ENCODE measurements around the gene KRTAP10-1. TPM values are rescaled to one million over a fixed set of nuclear protein-coding genes. Genes with fewer than 3 reads are reported as not detected.
A peak's percentile ranks its signal among the peaks of the same experiment; 100 is the strongest.

KRTAP10-1 gene
- total RNA-seq, 1 donor from 2014 or later = not detected

DNA sequence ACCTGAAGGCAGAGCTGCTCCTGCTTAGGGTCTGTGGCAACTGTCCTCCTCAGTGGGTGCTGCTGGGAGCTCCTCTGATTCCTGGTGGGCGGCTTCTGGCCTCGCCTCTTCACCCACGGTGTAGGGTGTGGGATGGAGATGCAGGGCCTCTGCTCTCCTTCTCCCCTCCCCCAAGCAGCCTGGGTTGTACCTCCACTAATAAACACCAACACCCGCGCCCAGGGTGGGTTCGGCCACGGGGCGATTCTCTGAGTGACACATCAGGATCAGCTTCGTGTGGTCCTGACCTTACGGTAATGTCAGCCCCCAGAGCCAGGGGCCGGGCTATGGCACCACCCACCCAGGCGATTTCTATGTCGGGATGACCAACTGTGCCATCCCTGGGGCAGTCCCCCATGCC is 23.7 kb downstream of the KRTAP10-1 start:
- no peak for DNase-seq (ENCODE audit: low spot score)

DNA sequence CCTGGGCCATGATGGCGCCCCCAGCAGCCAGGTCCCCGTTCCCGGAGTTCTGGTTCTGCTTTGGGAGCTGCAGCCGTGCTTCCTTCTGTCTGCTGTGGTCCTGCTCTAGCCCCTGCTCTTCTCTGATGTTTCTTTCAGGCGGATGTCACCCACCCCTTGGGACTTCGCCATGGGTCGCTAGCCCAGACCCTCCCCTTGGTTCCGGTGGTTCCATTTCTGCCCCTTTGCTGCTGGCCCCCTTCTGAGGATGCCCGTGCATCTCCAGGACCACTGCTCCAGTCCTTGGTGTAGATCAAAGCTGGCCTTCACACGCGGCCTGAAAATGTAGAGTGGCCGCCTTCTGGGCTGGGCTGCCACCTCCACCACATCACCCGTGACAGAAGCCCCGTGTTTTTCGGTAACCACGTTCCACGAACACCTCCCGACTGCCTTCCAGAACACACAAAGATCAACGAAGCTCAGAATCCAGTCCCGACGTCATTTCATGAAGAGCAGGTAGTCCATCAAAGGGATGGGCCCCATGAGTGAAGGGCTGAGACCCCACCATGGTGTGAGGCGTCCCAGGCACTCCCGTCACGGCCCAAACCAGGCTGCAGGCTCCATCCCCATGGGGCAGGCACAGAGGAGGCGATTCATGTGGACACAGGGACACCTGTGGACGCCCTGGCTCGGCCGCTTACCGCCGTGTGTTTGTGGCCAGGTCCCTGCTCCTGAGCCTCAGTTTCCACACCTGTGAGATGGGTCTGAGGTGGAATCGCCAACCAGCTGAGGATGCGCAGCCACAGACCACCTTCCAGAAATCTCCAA is 24.4 kb downstream of the KRTAP10-1 start:
- DNase-seq (ENCODE audit: low spot score) = no peak

DNA sequence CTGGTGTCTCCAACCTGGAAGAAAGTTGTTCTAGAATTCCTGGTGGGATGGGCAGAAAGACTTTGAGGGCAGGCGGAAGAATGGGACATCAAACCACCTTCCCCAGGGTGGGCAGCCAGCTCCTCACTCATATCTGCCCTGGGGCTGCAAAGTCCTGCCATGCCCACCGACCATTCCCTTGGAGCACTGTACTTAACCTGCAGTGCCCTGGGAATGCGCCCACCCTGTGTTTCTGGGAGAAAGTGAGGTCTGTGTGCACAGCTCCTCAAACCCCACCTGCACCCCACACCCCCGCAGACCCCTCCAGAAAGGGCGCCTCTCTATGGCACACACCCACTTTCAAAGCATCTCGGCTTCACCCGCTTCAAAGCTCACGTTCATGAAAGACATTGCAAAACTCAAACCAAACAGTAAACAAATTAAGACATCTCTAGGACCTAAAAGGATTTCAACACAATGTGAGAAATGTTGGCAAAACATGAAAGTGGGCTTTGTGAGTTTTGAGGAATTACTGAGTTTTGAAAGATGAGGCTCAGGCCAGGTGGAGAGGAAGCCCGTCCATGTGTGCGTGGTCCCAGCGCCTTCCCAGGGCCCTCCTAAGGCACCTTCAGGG is 25.1 kb downstream of the KRTAP10-1 start:
- no peak for DNase-seq (ENCODE audit: low spot score)

DNA sequence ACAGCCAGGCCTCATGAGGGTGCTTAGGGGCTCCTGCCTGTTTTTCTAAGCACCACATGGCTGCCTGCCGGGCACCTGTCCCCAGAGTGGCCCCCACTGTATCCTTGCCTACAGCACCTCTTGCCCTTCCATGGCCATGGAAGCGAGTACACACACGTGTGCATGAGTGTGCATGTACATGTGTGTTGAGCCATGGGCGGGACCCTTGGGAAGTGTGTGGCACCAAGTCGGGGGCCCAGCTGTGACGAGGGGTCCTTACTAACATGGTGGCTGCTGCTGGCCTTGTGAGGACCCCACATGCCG is 25.8 kb downstream of the KRTAP10-1 start:
- DNase-seq (ENCODE audit: low spot score) = no peak

DNA sequence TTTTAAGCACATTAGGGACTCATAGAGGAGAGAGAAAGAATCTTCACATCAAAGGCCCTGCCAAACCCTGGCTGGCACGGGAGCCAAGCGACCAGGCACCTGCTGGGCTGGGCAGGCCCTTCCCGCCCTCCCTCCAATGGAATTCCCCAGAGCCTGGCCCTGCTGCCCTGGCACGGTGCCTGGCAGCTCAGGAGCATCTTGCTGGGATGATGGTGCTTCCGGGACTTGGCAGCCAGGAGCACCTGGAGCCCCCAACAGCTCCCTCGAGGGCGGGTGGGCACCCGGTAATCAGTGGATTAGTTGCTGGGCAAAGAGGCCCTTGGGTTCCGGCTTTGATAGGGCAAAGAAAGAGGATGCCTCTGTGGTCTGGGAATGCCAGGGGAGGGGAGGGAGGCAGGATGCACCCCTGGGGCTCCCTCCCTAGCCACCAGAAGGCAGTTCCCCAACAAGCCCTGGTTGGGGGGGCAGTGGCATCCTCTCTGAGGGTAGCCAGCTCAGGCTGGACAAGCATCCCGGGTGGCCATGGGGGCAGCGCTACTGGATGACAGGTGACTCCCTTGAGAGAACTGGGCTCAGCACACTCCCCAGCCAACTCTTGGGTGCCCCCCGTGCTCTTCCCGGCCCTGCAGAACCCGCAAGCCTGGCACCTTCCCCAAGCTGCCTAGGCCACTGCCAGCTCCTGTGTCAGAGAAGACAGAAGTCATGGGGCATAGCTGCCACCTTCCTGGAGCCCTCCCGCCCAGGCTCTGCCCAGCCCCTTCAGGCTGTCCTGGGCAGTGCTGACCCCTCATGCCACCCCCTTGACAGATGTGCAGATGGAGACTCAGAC is 26.4 kb downstream of the KRTAP10-1 start:
- no peak for DNase-seq (ENCODE audit: low spot score)

DNA sequence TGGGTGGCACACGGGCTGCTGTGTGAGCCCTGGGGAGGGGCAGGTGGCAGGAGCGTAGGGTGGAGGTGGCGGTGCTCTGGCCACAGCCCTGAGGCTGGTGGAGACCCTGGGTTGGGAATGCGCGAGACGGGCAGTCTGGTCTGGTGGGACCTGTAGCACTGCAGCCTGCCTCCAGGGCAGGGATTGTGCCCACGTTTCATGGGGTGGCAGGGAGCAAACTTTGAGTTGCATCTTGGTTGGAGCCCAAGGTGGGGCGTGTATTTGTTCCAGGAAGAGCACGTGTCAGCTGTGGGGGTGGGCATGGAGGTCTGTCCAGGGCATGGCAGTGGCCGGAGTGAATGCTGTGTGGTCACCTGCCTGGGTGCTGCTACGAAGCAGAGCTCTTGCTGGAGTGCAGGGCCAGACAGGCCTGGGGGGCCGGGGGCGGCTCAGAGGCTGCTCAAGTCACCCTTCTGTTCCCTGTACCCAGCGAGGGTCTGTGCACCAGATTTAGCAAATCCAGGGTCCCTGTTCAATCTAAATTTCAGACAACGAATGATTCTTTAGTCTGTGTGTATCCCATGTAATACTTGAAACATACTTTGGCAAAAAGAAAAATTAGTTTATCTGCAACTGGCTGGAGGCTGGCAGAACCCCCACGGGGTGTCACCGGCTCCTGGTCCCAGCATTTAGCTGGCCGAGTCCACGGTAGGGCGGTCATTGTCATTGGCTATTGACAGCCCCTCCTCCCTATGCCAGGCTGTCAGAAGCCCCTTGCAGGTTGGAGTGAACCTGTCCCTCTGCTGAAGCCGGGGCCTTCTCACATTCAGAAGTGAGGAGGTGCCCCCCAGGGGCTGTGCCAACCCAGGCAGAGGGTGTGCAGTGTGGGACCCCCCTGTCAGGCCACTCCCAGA is 27.3 kb downstream of the KRTAP10-1 start:
- DNase-seq (ENCODE audit: low spot score) = no peak

DNA sequence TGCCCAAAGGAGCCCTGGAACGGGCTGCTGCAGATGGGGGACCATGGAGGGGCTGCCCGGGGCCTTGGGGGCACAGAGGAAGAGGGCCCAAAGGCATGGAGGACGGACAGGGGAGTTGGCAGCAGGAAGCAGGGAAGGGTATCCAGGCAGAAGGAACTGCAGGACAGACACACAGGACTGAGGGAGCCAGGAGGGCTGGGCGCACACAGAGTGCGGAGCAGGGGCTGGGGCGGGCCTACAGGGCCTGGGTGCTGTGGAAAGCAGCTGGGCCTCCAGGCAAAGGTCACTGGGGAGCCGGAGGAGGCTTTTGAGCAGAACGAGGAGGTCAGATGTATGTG is 28.1 kb downstream of the KRTAP10-1 start:
- no peak for DNase-seq (ENCODE audit: low spot score)

DNA sequence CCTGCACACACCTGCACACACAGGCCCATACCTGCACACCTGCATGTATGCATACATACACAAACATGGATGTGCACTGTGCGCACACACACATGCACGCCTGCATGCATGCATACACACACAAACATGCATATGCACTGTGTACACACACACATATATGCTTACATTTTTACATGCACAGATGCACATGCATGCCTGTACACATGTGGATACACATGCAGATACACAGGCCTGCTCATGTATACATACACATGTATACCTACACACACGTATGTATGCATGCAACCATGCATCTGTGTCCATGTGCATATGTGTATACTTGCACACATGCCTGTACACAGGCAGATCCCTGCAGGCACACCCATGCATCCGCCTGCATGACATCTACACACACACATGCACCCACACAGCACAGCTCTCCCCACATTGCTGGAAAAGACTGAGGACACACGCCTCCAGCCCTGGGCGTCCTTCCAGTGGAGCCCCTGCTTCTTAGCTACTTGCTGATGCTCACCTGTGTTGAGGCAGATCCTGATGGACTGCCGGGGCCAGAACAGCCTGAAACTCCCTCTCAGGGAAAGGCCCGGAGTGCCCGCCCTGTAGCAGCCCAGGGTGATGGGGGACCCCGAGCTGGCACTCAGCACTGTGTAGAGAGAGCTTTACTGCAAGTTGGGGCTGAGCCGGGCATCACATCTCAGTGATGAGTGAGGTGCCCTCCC is 28.6 kb downstream of the KRTAP10-1 start:
- no peak for DNase-seq (ENCODE audit: low spot score)

DNA sequence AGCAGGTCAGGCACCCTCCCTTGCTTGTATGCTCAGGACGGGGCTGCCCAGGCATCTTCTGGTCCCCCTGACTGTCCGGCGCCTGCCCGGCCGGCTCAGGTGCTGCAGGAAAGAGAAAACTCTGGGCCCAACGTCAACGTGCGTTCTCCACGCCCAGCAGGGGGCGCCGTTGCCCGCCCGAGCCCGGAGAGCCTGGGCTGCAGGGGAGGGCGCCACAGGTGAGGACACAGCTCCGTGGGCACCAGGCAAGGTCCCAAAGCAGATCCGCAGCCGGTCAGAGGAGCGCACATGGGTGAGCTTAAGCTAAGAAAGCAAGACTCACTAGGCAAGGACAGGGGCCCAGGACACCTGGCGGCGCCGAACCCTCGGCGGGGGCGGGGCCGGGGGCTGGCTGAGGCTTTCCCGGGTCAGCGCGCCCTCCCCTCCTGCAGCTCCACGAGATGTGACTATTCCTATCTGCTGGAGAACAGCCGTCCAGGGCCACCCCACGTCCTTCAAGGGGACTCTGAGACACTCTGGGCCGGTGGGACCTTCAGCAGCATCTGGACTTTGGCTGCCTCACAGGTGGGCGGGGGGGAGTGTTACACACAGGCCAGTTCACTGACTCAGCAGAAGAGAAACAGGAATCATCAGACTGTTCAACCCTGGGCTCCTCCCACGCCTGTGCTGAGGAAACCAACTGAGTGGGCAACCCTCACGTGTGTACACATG is 29.3 kb downstream of the KRTAP10-1 start:
- peak; percentile 15 for DNase-seq (ENCODE audit: low spot score)

DNA sequence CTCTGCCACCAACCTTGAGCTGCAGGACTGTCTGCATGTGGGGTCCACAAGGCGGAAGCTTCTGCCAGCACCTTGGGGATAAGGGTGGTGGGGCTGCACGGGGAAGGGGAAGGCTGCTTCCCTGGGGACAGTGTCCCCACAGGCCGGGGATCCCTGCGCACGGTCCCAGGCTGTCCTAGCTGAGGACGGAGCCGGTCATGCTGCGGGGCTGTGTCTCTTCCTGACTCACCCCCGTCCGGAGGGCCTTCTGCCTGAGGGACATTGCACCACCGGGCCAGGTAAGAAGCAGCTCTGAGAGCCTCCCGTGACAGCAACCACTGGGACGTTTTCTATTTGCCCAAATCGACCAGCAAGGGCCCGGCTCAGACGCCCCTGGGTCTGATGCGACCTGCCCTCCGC is 29.9 kb downstream of the KRTAP10-1 start:
- no peak for DNase-seq (ENCODE audit: low spot score)

DNA sequence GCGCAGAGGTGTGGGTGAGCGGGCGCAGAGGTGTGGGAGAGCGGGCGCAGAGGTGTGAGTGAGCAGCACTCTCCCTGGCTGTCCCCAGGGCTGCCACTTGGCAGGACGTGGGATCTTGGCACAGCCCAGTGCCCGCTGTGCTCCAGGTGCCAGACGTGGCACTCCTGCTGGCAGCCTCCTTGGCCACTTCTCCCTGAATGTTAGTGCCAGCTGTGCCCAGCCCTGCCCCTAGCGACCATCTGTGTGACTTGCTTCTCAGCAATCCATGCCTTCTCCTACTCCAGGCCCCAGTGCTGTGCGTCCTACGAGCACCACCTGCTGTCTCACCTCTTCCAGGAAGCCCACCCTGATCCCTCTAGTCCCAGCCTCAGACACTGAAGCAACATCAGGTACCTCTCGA is 30.5 kb downstream of the KRTAP10-1 start:
- no peak for DNase-seq (ENCODE audit: low spot score)

DNA sequence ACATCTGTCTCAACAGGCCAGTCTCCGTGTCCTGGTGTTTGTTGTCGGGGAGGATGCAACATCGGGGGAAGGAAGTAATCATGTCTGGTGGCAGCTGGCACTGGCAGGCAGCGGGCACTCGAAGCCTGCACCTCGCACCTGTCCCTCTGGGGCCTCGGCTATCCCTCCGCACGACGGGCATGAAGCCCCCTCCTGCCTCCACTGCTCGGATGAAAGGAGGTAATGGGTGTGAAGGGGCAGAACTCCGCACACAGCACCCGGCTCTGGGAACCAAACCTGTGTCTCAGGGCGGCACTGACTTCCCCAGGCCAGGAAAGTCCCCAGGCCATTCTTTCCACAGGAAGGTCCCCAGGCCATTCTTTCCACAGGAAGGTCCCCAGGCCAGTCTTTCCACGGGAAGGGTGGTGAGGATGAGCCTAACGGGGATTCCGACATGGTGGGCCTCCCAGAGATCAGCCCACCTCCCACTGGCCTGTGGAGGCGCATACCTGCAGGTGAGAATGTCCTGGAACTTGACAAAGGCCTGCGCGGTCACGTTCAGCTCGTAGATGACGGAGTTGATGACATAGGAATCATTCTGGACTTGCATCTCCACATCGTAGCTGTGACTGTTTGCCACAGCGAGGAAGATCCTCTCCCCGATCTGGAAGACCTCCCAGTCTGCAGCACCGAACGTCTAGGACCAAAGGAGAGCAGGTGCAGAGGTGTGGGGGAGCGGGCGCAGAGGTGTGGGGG is 31.1 kb downstream of the KRTAP10-1 start:
- DNase-seq (ENCODE audit: low spot score) = no peak

DNA sequence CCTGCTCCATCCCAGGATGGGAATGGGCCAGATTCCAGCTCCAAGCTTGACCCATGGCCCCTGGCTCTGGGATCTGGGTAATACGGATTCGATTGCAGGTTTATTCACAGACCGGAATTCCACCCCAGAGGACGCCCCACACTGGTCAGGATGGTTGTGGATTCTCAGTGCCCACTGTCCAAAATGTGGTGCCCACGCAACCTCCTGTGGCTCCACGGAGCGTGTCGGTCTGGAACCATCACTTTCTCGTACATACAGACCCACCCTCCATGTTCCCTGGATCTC is 31.6 kb downstream of the KRTAP10-1 start:
- no peak for DNase-seq (ENCODE audit: low spot score)

DNA sequence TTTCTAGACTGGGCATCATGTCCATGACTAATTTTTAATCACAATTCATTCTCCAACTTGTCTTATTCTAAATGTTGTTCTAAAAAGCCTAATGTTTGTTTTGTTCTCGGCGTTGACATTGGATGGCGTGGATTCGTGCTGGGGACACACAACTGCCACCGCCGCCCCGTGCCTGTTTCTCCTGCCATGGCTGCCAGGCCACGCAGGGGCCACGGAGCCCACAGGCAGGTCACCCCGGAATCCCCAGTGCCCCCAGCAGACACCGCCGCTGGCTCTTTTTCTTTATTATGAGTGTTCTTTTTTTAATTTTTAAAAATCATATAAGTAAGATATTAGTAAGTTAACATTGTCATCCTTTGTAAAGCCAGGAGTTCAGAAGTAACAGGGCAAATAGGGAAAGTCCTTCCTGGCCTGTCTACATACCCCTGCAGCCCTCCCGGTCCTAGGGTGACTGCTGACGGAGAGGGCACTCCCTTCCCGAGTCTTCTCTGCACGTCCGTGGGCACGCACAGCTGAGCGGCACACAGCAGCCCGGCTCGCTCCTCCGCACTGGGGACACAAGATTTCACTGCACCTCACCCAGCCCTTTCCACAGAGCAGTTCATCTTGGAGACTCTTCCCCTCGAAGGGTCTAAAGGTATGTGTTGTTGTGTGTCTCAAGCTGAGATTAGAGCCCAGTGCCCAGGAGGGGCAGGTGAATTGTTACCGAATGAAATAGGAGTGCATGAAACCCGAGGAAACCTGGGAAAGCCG is 32.1 kb downstream of the KRTAP10-1 start:
- DNase-seq (ENCODE audit: low spot score) = no peak

DNA sequence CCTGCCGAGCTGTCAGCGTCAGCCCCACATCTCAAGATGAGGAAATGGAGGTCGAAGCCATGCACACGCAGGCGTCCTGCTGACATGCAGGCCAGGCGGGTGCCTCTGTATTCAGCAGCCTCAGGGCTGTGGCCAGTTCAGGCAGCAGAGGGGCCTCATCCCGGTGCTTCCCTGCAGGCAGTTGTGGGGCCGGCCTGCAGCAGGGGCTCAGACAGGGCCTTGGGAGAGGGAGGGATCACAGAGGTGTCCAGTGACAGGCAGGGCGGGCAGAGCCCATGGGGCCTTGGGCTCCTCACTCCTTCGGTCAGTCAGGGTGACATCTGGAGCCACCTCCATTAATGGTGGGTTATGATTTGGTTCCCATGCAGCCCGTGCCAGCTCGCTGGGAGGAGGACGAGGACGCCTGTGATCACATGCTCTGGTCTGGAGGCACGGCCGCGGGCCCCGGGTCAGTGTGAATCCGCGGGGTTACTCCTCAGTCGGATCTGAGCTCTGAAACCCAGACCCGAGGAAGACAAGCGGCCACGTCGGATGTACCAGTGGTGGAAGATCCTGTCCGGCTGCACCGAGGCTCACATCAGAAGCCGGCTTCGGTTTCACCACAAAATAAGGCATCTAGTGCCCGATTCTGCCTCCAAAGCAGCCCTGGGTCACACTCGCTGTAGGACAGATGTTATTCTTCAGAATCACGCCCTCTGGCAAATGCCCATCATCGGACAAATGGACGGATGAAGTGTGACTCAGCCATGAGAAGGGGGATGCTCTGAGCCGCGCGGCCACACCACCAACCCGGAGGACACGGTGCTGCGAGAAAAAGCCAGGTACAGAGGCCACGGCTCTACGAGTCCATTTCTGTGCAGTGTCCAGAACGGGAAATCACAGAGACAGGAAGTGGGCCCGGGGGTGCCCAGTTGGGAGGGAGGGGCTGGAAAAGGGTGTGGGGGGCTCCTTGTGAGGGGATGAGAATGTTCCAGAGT is 33.4 kb downstream of the KRTAP10-1 start:
- no peak for DNase-seq (ENCODE audit: low spot score)

DNA sequence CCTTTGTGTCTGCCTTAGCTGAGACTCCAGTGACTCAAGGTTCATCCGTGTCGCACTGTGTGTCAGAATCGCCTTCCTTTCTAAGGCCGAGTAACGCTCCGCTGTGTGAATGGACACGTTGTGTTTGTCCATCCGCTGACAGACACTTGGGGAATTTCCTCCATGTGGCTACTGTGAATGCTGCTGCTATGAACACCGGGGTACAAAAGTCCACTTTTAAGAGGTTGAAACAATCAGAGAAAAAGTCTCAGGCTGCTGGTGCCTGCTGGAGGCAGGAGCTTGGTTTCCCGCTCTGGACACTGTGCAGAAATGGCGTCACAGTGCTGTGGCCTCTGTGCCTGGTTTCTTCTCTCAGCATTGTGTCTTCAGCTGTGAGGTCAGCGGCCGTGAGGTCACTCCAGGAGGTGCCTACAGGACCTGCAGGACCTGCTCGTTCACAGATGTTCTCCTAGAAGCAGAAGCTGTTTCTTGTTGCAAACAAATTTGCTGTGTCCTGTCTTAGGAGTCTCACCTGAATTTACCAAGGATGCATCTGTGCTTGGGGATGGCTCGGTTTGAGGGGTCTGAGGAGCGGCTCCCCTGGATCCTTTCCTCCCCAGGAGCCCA is 34.2 kb downstream of the KRTAP10-1 start:
- DNase-seq (ENCODE audit: low spot score) = no peak

DNA sequence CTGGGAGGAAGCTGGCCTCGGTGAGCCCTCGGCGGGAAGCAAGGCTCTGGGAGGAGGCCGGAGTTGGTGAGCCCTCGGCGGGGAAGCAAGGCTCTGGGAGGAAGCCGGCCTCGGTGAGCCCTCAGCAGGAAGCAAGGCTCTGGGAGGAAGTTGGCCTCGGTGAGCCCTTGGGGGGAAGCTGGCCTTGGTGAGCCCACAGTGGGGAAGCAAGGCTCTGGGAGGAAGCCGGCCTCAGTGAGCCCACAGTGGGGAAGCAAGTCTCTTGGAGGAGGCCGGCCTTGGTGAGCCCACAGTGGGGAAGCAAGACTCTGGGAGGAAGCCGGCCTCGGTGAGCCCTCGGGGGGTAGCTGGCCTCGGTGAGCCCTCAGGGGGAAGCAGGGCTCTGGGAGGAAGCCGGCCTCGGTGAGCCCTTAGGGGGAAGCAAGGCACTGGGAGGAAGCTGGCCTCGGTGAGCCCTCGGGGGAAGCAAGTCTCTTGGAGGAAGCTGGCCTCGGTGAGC is 36.0 kb downstream of the KRTAP10-1 start:
- no peak for DNase-seq (ENCODE audit: low spot score)

All from umbilical cord (tissue), 2 donors.